Body of pancreas (tissue), 4 donors: ENCODE measurements around the gene STK39. TPM values are rescaled to one million over a fixed set of nuclear protein-coding genes. Genes with fewer than 3 reads are reported as not detected.

Experiments
- ATAC-seq: fragments of 150-250 bp; one replicate; pipeline ENCODE4 v1.9.1; 2016
- DNase-seq, 4 donors: peaks; one replicate each; pipeline ENCODE4 v3.0.0-alpha.2; 2019
- H3K27ac ChIP-seq, 4 donors: fragments of 200-600 bp; sonication (generic); 1 replicate in 3 of 4; 2 replicates in 1 of 4; pipeline versions ENCODE4 v1.5.1 to v1.6.1; 2016 to 2019; ENCODE audit warnings: mild to moderate bottlenecking in 1 of 4, mixed read lengths in 1 of 4, moderate library complexity in 1 of 4
- H3K27me3 ChIP-seq, 2 donors: fragments of 200-600 bp; sonication (generic); one replicate each; pipeline ENCODE4 v1.6.0; 2016; ENCODE audit warnings: mild to moderate bottlenecking in 1 of 2
- H3K36me3 ChIP-seq, 2 donors: fragments of 200-600 bp; sonication (generic); replicated peaks in 1 of 2; 2 replicates each; pipeline ENCODE4 v1.5.1; 2016; ENCODE audit warnings: low read depth in 2 of 2; ENCODE audit not compliant: insufficient read depth in 1 of 2
- H3K4me1 ChIP-seq: fragments of 200-600 bp; sonication (generic); one replicate; pipeline ENCODE4 v1.6.0; 2016
- H3K4me3 ChIP-seq, 2 donors: fragments of 200-600 bp; sonication (generic); 1 replicate in 1 of 2; 2 replicates in 1 of 2; pipeline ENCODE4 v1.5.1; 2016 to 2019
- H3K9me3 ChIP-seq, 3 donors: fragments of 200-600 bp; sonication (generic); 1 replicate in 2 of 3; 2 replicates in 1 of 3; pipeline ENCODE4 v1.5.1; 2016
- CTCF ChIP-seq, 7 experiments: fragments of 450-650 bp in 4 of 7; fragments of 200-600 bp in 3 of 7; sonication (generic) in 3 of 7; IDR thresholded peaks; one replicate each; pipeline ENCODE4 v1.5.1; 2016 to 2019; ENCODE audit warnings: antibody characterized with exemption in 7 of 7
- POLR2A ChIP-seq, 3 donors: fragments of 450-650 bp; IDR thresholded peaks; one replicate each; pipeline ENCODE4 v1.6.1; 2016; ENCODE audit warnings: antibody characterized with exemption in 3 of 3, mild to moderate bottlenecking in 2 of 3
- WGBS, 2 donors: methylation state at CpG; one replicate each; pipeline ENCODE4 v1.1.5; 2017; 5-methylcytosine and 5-hydroxymethylcytosine counted together
- intact Hi-C: fragments of 100-400 bp; cut with DNase I; formaldehyde crosslinking; loops from one replicate; pipeline ENCODE4 v1.15.1; 2023
- total RNA-seq, 2 donors: library from RNA; depleted of rRNA; stranded (reverse); fragments of >200 nt; gene quantifications; one replicate each; pipeline ENCODE4 v1.1.0, GENCODE V29; 2016

STK39 gene
- total RNA-seq, 2 donors from 2014 or later, result 12.9 to 15.8 TPM

GRCh38 chr2:168189835-168190569 is 57.4 kb downstream of the STK39 start:
- WGBS, 2 donors, result 92 to 93% methylated on average over 9 of the region's 9 CpGs

GRCh38 chr2:168188002-168188401 is 59.4 kb downstream of the STK39 start:
- WGBS, 2 donors, result 83 to 94% methylated on average over 2 of the region's 2 CpGs
- no peak for DNase-seq
- no peak overlapping the region for H3K4me3 ChIP-seq
- H3K4me1 ChIP-seq, result peaks cover 60% of the 10 kb centered on the region
- H3K27me3 ChIP-seq, result no peaks in the 10 kb centered on the region
- no peaks in the 10 kb centered on the region for H3K9me3 ChIP-seq
- intact Hi-C loops, result no loop called here
- no peaks in the 10 kb centered on the region for H3K36me3 ChIP-seq
- no peak for ATAC-seq
- no peak overlapping the region for H3K27ac ChIP-seq
- TF ChIP-seq CTCF (IDR thresholded peaks at IDR 0.05) (no peak), POLR2A (IDR thresholded peaks at IDR 0.05) (no peak)

More at GRCh38 chr2:168189835-168190569, 57.4 kb downstream of the STK39 start:
- DNase-seq (no peak), ATAC-seq (no peak)
- H3K27me3 ChIP-seq, result no peaks in the 10 kb centered on the region
- H3K9me3 ChIP-seq, result no peaks in the 10 kb centered on the region
- TF ChIP-seq CTCF (IDR thresholded peaks at IDR 0.05), result no peak
- no peak for TF ChIP-seq POLR2A (IDR thresholded peaks at IDR 0.05)
- H3K4me1 ChIP-seq, result peaks cover 44% of the 10 kb centered on the region
- no peaks in the 10 kb centered on the region for H3K36me3 ChIP-seq
- H3K27ac ChIP-seq, result peak overlapping the region in 2 of 4 donors; percentile 17 to 30
- no peak overlapping the region for H3K4me3 ChIP-seq
- intact Hi-C loops, result no loop called here

GRCh38 chr2:168186452-168186851 is 60.9 kb downstream of the STK39 start:
- 19 to 30% methylated on average over 2 of the region's 2 CpGs for WGBS, 2 donors
- ATAC-seq (no peak), DNase-seq (no peak)
- H3K27ac ChIP-seq, result no peak overlapping the region
- no peaks in the 10 kb centered on the region for H3K9me3 ChIP-seq
- H3K4me3 ChIP-seq, result no peak overlapping the region
- intact Hi-C loops, result no loop called here
- H3K27me3 ChIP-seq, result no peaks in the 10 kb centered on the region
- no peak for TF ChIP-seq POLR2A (IDR thresholded peaks at IDR 0.05)
- no peak for TF ChIP-seq CTCF (IDR thresholded peaks at IDR 0.05)
- no peaks in the 10 kb centered on the region for H3K36me3 ChIP-seq
- peaks cover 59% of the 10 kb centered on the region for H3K4me1 ChIP-seq

GRCh38 chr2:168185583-168186274 is 61.7 kb downstream of the STK39 start:
- intact Hi-C loops, result no loop called here
- Histone ChIP-seq H3K4me3 (no peak overlapping the region), H3K27me3 (no peaks in the 10 kb centered on the region), H3K36me3 (no peaks in the 10 kb centered on the region), H3K4me1 (peaks cover 62% of the 10 kb centered on the region), H3K9me3 (no peaks in the 10 kb centered on the region), H3K27ac (no peak overlapping the region)
- TF ChIP-seq POLR2A (IDR thresholded peaks at IDR 0.05), result no peak
- TF ChIP-seq CTCF (IDR thresholded peaks at IDR 0.05), result no peak
- ATAC-seq (no peak), DNase-seq (no peak)
